GM23338 (cell line): ENCODE data around the gene SELPLG. TPM values are rescaled to one million over a fixed set of nuclear protein-coding genes. Genes with fewer than 3 reads are reported as not detected.

Source experiments
- ATAC-seq: fragments of 200-7000 bp; cut with Tn5 transposase; 3 replicates; pipeline ENCODE4 v1.9.1; 2020
- DNase-seq: peaks from one replicate; pipeline ENCODE4 v3.0.0-alpha.2; 2015; ENCODE audit warnings: low spot score
- H2AFZ ChIP-seq: fragments of 200-600 bp; sonication (generic); 2 replicates; pipeline ENCODE4 v1.8.0; 2016; ENCODE audit warnings: antibody characterized with exemption, mild to moderate bottlenecking, moderate library complexity
- H3F3A ChIP-seq: fragments of 200-600 bp; sonication (generic); replicated peaks from 2 replicates; pipeline ENCODE4 v1.8.0; 2017; ENCODE audit warnings: antibody characterized with exemption, mixed run types, low read depth
- H3K27ac ChIP-seq: fragments of 200-600 bp; sonication (generic); 2 replicates; pipeline ENCODE4 v1.6.1; 2016; ENCODE audit warnings: low read depth
- H3K27me3 ChIP-seq: fragments of 200-600 bp; sonication (generic); 2 replicates; pipeline ENCODE4 v1.8.0; 2016; ENCODE audit warnings: mild to moderate bottlenecking, mixed run types, moderate library complexity; ENCODE audit not compliant: insufficient read depth
- H3K36me3 ChIP-seq: fragments of 200-600 bp; sonication (generic); 2 replicates; pipeline ENCODE4 v1.8.0; 2016; ENCODE audit warnings: mild to moderate bottlenecking; ENCODE audit not compliant: insufficient read depth
- H3K4me1 ChIP-seq: fragments of 200-600 bp; sonication (generic); 2 replicates; pipeline ENCODE4 v1.8.0; 2016; ENCODE audit warnings: mild to moderate bottlenecking, moderate library complexity; ENCODE audit not compliant: insufficient read depth
- H3K4me2 ChIP-seq: fragments of 200-600 bp; sonication (generic); 2 replicates; pipeline ENCODE4 v1.7.1; 2017; ENCODE audit warnings: mixed run types
- H3K4me3 ChIP-seq: fragments of 200-600 bp; sonication (generic); 2 replicates; pipeline ENCODE4 v1.6.1; 2016; ENCODE audit warnings: mixed run types
- H3K79me2 ChIP-seq: fragments of 200-600 bp; sonication (generic); replicated peaks from 2 replicates; pipeline ENCODE4 v1.8.0; 2017; ENCODE audit warnings: mild to moderate bottlenecking; ENCODE audit not compliant: insufficient read depth
- H3K9me2 ChIP-seq: fragments of 200-600 bp; sonication (generic); 2 replicates; pipeline ENCODE4 v1.8.0; 2017; ENCODE audit not compliant: insufficient read depth
- H4K20me1 ChIP-seq: fragments of 200-600 bp; sonication (generic); replicated peaks from 2 replicates; pipeline ENCODE4 v1.8.0; 2017; ENCODE audit warnings: mild to moderate bottlenecking; ENCODE audit not compliant: insufficient read depth
- H3K27ac Mint-ChIP-seq: 2 replicates; pipeline ENCODE4 v1.8.0; 2020; ENCODE audit warnings: inconsistent platforms, mild to moderate bottlenecking, moderate library complexity, mixed read lengths
- H3K27me3 Mint-ChIP-seq: 3 replicates; pipeline ENCODE4 v1.8.0; 2022; ENCODE audit warnings: low read depth, mild to moderate bottlenecking, moderate library complexity, mixed read lengths, inconsistent platforms; ENCODE audit not compliant: insufficient read depth, poor library complexity
- H3K36me3 Mint-ChIP-seq: 3 replicates; pipeline ENCODE4 v1.8.0; 2021; ENCODE audit warnings: low read depth, mild to moderate bottlenecking, inconsistent platforms, moderate library complexity, mixed read lengths
- H3K4me1 Mint-ChIP-seq: 3 replicates; pipeline ENCODE4 v1.8.0; 2020; ENCODE audit warnings: mild to moderate bottlenecking, inconsistent platforms, mixed read lengths
- H3K4me3 Mint-ChIP-seq: 3 replicates; pipeline ENCODE4 v1.8.0; 2021; ENCODE audit warnings: moderate library complexity, mild to moderate bottlenecking, inconsistent platforms, mixed read lengths
- H3K9me3 Mint-ChIP-seq: 3 replicates; pipeline ENCODE4 v1.8.0; 2020; ENCODE audit warnings: moderate library complexity, mild to moderate bottlenecking, inconsistent platforms, mixed read lengths
- CREB1 ChIP-seq: fragments of 250-450 bp; sonication (Bioruptor Pico); IDR thresholded peaks from 2 replicates; pipeline ENCODE4 v1.5.0; 2020; ENCODE audit warnings: low read depth, mild to moderate bottlenecking, moderate library complexity
- CTCF ChIP-seq, 2 experiments: fragments of 200-600 bp in 1 of 2; sonication (generic) in 1 of 2; conservative IDR thresholded peaks; 2 replicates each; pipeline versions ENCODE4 v1.5.1 to v1.6.1; 2016 to 2017; ENCODE audit warnings: antibody characterized with exemption in 2 of 2, low read depth in 2 of 2, mild to moderate bottlenecking in 2 of 2, moderate library complexity in 1 of 2
- ETS1 ChIP-seq: IDR thresholded peaks from 2 replicates; pipeline ENCODE4 v1.6.1; 2016; ENCODE audit warnings: antibody characterized with exemption
- EZH2 ChIP-seq: fragments of 200-600 bp; sonication (generic); IDR thresholded peaks from one replicate; pipeline ENCODE4 v1.8.0; 2017; ENCODE audit warnings: antibody characterized with exemption, mild to moderate bottlenecking, low read depth; ENCODE audit not compliant: unreplicated experiment
- EZH2phosphoT487 ChIP-seq: fragments of 200-600 bp; sonication (generic); IDR thresholded peaks from one replicate; pipeline ENCODE4 v1.8.1; 2018; ENCODE audit warnings: antibody characterized with exemption; ENCODE audit not compliant: unreplicated experiment
- JUNB ChIP-seq: IDR thresholded peaks from one replicate; pipeline ENCODE4 v1.6.1; 2016; ENCODE audit warnings: antibody characterized with exemption; ENCODE audit not compliant: unreplicated experiment
- NANOG ChIP-seq: IDR thresholded peaks from 2 replicates; pipeline ENCODE4 v1.6.1; 2016; ENCODE audit warnings: antibody characterized with exemption, borderline replicate concordance
- POLR2AphosphoS5 ChIP-seq: IDR thresholded peaks from 2 replicates; pipeline ENCODE4 v1.6.1; 2016; ENCODE audit warnings: antibody characterized with exemption, low read depth
- STAT1 ChIP-seq: IDR thresholded peaks from one replicate; pipeline ENCODE4 v1.6.1; 2016; ENCODE audit warnings: antibody characterized with exemption; ENCODE audit not compliant: unreplicated experiment
- ZNF114 ChIP-seq: fragments of 250-450 bp; sonication (Bioruptor Pico); IDR thresholded peaks from 2 replicates; pipeline ENCODE4 v1.5.0; 2020; ENCODE audit warnings: mild to moderate bottlenecking, moderate library complexity
- ZNF331 ChIP-seq: fragments of 250-450 bp; sonication (Bioruptor Pico); IDR thresholded peaks from 2 replicates; pipeline ENCODE4 v1.5.0; 2020; ENCODE audit warnings: low read depth, mild to moderate bottlenecking, moderate library complexity
- polyA plus RNA-seq: library from polyadenylated mRNA; unstranded; fragments of >200 nt; fragmentation: Nextera tagmentation; extraction: Ambion mirVana; gene quantifications from 2 replicates; pipeline ENCODE4 v1.2.1, GENCODE V29; 2016
- total RNA-seq: library from RNA; depleted of rRNA; stranded (reverse); fragments of >200 nt; shearing (Covaris generic); gene quantifications from 2 replicates; pipeline ENCODE4 v1.2.3, GENCODE V29; 2014
- TF ChIP-seq, protein P1 (sequence below): fragments of 250-450 bp; sonication (Bioruptor Pico); IDR thresholded peaks from 2 replicates; pipeline ENCODE4 v1.5.0; 2020; ENCODE audit warnings: mild to moderate bottlenecking, moderate library complexity

SELPLG gene
- total and polyA plus RNA-seq, 2 experiments from 2014 or later: 0.16 to 0.56 TPM

- Mint-ChIP-seq H3K4me1 (peaks cover 8% of the 10 kb centered on the region), H3K27ac (no peak overlapping the region), H3K27me3 (peaks cover 4% of the 10 kb centered on the region), H3K36me3 (peaks cover 27% of the 10 kb centered on the region), H3K9me3 (no peaks in the 10 kb centered on the region), H3K4me3 (no peak overlapping the region)
- no peak overlapping the region for H3K4me2 ChIP-seq
- no peaks in the 10 kb centered on the region for H3K79me2 ChIP-seq
- peaks cover 1% of the 10 kb centered on the region; the same call in 1 of the 2 replicates for H3K9me2 ChIP-seq
- H3K27me3 ChIP-seq: no peaks in the 10 kb centered on the region
- peak overlapping the region; percentile 26; the same call in 1 of the 2 replicates for H3K27ac ChIP-seq
- 0 out of 2 replicates have a peak, but pooled peaks cover under 1% of the 10 kb centered on the region for H3F3A ChIP-seq
- no peak overlapping the region for H2AFZ ChIP-seq
- no peaks in the 10 kb centered on the region for H4K20me1 ChIP-seq
- H3K4me3 ChIP-seq: no peak overlapping the region
- ATAC-seq (no peak), DNase-seq (no peak)
- TF ChIP-seq EZH2 (no peak), CREB1 (no peak), ZNF331 (CRISPR knock-in tag) (no peak)
- H3K4me1 ChIP-seq: no peaks in the 10 kb centered on the region
- peaks cover 11% of the 10 kb centered on the region; the same call in 1 of the 2 replicates for H3K36me3 ChIP-seq
Measured at GRCh38 chr12:108645686-108646599, 12.2 kb upstream of the SELPLG start.

GRCh38 chr12:108644811-108645120, 11.1 kb upstream of the SELPLG start:
- Mint-ChIP-seq H3K4me3 (no peak overlapping the region), H3K36me3 (peaks cover 26% of the 10 kb centered on the region), H3K9me3 (no peaks in the 10 kb centered on the region), H3K27ac (no peak overlapping the region), H3K27me3 (peaks cover 4% of the 10 kb centered on the region), H3K4me1 (peaks cover 15% of the 10 kb centered on the region)
- Histone ChIP-seq H2AFZ (no peak overlapping the region), H4K20me1 (no peaks in the 10 kb centered on the region), H3K4me3 (no peak overlapping the region), H3K4me2 (no peak overlapping the region), H3K27me3 (no peaks in the 10 kb centered on the region), H3K79me2 (no peaks in the 10 kb centered on the region), H3K36me3 (0 out of 2 replicates have a peak, but pooled peaks cover 5% of the 10 kb centered on the region), H3F3A (0 out of 2 replicates have a peak, but pooled peaks cover 3% of the 10 kb centered on the region), H3K9me2 (peaks cover 4% of the 10 kb centered on the region; the same call in 1 of the 2 replicates), H3K27ac (no peak overlapping the region), H3K4me1 (no peaks in the 10 kb centered on the region)
- DNase-seq (no peak), ATAC-seq (no peak)
- no peak for TF ChIP-seq POLR2AphosphoS5
- no peak for TF ChIP-seq ZNF331 (CRISPR knock-in tag)
- TF ChIP-seq CTCF (conservative IDR thresholded peaks at IDR 0.05; ENCODE audit: low read depth in 2 of 2): no peak
- no peak for TF ChIP-seq CREB1
- TF ChIP-seq STAT1: no peak
- no peak for TF ChIP-seq ZNF114 (CRISPR knock-in tag)
- no peak for TF ChIP-seq EZH2
- TF ChIP-seq JUNB: no peak
- TF ChIP-seq ETS1: no peak
- TF ChIP-seq NANOG: no peak
- no peak for TF ChIP-seq EZH2phosphoT487
- TF ChIP-seq, protein P1, sequence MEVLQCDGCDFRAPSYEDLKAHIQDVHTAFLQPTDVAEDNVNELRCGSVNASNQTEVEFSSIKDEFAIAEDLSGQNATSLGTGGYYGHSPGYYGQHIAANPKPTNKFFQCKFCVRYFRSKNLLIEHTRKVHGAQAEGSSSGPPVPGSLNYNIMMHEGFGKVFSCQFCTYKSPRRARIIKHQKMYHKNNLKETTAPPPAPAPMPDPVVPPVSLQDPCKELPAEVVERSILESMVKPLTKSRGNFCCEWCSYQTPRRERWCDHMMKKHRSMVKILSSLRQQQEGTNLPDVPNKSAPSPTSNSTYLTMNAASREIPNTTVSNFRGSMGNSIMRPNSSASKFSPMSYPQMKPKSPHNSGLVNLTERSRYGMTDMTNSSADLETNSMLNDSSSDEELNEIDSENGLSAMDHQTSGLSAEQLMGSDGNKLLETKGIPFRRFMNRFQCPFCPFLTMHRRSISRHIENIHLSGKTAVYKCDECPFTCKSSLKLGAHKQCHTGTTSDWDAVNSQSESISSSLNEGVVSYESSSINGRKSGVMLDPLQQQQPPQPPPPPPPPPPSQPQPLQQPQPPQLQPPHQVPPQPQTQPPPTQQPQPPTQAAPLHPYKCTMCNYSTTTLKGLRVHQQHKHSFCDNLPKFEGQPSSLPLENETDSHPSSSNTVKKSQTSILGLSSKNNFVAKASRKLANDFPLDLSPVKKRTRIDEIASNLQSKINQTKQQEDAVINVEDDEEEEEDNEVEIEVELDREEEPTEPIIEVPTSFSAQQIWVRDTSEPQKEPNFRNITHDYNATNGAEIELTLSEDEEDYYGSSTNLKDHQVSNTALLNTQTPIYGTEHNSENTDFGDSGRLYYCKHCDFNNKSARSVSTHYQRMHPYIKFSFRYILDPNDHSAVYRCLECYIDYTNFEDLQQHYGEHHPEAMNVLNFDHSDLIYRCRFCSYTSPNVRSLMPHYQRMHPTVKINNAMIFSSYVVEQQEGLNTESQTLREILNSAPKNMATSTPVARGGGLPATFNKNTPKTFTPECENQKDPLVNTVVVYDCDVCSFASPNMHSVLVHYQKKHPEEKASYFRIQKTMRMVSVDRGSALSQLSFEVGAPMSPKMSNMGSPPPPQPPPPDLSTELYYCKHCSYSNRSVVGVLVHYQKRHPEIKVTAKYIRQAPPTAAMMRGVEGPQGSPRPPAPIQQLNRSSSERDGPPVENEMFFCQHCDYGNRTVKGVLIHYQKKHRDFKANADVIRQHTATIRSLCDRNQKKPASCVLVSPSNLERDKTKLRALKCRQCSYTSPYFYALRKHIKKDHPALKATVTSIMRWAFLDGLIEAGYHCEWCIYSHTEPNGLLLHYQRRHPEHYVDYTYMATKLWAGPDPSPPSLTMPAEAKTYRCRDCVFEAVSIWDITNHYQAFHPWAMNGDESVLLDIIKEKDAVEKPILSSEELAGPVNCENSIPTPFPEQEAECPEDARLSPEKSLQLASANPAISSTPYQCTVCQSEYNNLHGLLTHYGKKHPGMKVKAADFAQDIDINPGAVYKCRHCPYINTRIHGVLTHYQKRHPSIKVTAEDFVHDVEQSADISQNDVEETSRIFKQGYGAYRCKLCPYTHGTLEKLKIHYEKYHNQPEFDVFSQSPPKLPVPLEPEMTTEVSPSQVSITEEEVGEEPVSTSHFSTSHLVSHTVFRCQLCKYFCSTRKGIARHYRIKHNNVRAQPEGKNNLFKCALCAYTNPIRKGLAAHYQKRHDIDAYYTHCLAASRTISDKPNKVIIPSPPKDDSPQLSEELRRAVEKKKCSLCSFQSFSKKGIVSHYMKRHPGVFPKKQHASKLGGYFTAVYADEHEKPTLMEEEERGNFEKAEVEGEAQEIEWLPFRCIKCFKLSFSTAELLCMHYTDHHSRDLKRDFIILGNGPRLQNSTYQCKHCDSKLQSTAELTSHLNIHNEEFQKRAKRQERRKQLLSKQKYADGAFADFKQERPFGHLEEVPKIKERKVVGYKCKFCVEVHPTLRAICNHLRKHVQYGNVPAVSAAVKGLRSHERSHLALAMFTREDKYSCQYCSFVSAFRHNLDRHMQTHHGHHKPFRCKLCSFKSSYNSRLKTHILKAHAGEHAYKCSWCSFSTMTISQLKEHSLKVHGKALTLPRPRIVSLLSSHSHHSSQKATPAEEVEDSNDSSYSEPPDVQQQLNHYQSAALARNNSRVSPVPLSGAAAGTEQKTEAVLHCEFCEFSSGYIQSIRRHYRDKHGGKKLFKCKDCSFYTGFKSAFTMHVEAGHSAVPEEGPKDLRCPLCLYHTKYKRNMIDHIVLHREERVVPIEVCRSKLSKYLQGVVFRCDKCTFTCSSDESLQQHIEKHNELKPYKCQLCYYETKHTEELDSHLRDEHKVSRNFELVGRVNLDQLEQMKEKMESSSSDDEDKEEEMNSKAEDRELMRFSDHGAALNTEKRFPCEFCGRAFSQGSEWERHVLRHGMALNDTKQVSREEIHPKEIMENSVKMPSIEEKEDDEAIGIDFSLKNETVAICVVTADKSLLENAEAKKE (CRISPR knock-in tag): no peak
